Sigmoid colon (tissue), 4 donors: ENCODE measurements around the gene SYMPK.
A peak's percentile ranks its signal among the peaks of the same experiment; 100 is the strongest.

Experiments
- CTCF ChIP-seq, 4 experiments: fragments of 450-650 bp in 3 of 4; fragments of 200-600 bp in 1 of 4; IDR thresholded peaks; one replicate each; pipeline ENCODE4 v1.5.1; 2016 to 2019; ENCODE audit warnings: antibody characterized with exemption in 4 of 4, mild to moderate bottlenecking in 3 of 4, moderate library complexity in 2 of 4
- POLR2AphosphoS5 ChIP-seq, 4 donors: sonication (generic); formaldehyde crosslinking; IDR thresholded peaks; one replicate each; pipeline ENCODE4 v1.6.1; 2017; ENCODE audit warnings: antibody characterized with exemption in 4 of 4

DNA sequence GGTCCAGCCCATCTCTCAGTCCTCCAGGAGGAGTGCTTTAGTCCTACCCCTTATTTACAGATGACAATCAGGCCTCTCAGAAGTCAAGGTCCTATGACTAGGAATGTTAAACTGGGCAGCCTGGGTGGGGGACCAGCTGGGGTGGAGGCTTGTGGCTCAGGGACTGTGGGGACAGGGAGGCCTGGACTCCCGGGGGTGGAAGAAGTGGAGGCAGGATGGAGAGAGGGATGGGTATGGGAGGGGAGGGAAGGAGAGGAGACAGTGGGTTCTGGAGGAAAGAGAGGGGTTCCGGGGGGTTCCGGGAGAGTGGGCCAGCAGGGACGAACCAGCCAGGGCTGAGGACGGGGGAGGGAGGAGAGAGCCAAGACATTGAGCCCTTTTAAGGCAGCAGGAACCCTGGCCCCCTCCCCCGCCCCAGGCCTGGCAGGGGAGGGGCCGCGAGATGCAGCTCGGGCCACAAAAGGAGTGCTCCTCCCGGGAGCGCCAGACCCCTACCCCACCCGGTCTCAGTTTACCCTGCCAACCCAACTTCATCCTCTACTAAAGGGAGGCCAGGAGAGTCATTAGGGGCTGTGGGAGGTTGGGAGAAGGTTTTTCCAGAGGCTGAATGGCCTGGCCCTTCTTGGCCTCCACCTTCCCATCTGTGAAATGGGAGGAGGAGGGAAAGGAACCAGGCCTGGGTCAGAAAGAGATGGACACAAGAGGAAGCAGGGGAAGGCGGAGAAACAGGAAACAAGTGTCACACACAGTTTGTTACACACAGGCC lies 82.3 kb downstream of the SYMPK start:
- TF ChIP-seq CTCF (IDR thresholded peaks at IDR 0.05) = no peak
- TF ChIP-seq POLR2AphosphoS5 (IDR thresholded peaks at IDR 0.05) = peak in 3 of 4 donors; percentile 47 to 62 (median 55)
